K562 (cell line): ENCODE results near the gene ZNF330. TPM values are rescaled to one million over a fixed set of nuclear protein-coding genes. Genes with fewer than 3 reads are reported as not detected.

Source experiments
- CBFA2T2 ChIP-seq: fragments of 450-650 bp; conservative IDR thresholded peaks from 2 replicates; pipeline ENCODE4 v1.6.1; 2017; ENCODE audit warnings: mild to moderate bottlenecking
- CBFA2T3 ChIP-seq: fragments of 450-650 bp; IDR thresholded peaks from 2 replicates; pipeline ENCODE4 v1.6.1; 2017
- CBX2 ChIP-seq: fragments of 200-600 bp; sonication (generic); IDR thresholded peaks from one replicate; pipeline ENCODE4 v1.6.1; 2012; ENCODE audit warnings: mild to moderate bottlenecking, low read length, inconsistent platforms; ENCODE audit not compliant: insufficient read depth, poor library complexity, severe bottlenecking
- DIDO1 ChIP-seq: fragments of 450-650 bp; IDR thresholded peaks from 2 replicates; pipeline ENCODE4 v1.6.1; 2016; ENCODE audit warnings: low read depth, missing biosample characterization, missing genetic modification characterization
- FOS ChIP-seq: IDR thresholded peaks from 3 replicates; pipeline ENCODE4 v1.6.1; 2011; ENCODE audit not compliant: insufficient read length; ENCODE audit errors: extremely low read depth
- GATAD2A ChIP-seq: fragments of 450-650 bp; IDR thresholded peaks from 2 replicates; pipeline ENCODE4 v1.6.1; 2017
- GTF2E2 ChIP-seq: fragments of 200-800 bp; sonication (Bioruptor generic); IDR thresholded peaks from 2 replicates; pipeline ENCODE4 v1.6.1; 2016; ENCODE audit warnings: missing genetic modification characterization, missing compliant biosample characterization
- KHSRP ChIP-seq: fragments of 450-650 bp; IDR thresholded peaks from 2 replicates; pipeline ENCODE4 v1.6.1; 2017
- MTF1 ChIP-seq: fragments of 250-450 bp; sonication (Bioruptor Pico); IDR thresholded peaks from 2 replicates; pipeline ENCODE4 v1.9.0; 2021; ENCODE audit warnings: moderate library complexity, mild to moderate bottlenecking, inconsistent platforms, borderline replicate concordance
- MXI1 ChIP-seq: IDR thresholded peaks from 2 replicates; pipeline ENCODE4 v1.6.1; 2011; ENCODE audit warnings: low read depth, mild to moderate bottlenecking, improper control_type of control experiment, low read length
- NCOA1 ChIP-seq: fragments of 450-650 bp; IDR thresholded peaks from 2 replicates; pipeline ENCODE4 v1.6.1; 2016; ENCODE audit warnings: low read depth
- NR2C1 ChIP-seq, 2 experiments: fragments of 450-650 bp; IDR thresholded peaks; 2 replicates each; pipeline ENCODE4 v1.6.1; 2017; ENCODE audit warnings: mild to moderate bottlenecking in 2 of 2, antibody characterized with exemption in 1 of 2, inconsistent platforms in 1 of 2, missing compliant biosample characterization in 1 of 2, missing genetic modification characterization in 1 of 2
- NR3C1 ChIP-seq: sonication (generic); formaldehyde crosslinking; IDR thresholded peaks from 2 replicates; pipeline ENCODE4 v1.8.1; 2022; ENCODE audit warnings: missing genetic modification reagents
- POLR2B ChIP-seq: fragments of 450-650 bp; IDR thresholded peaks from 2 replicates; pipeline ENCODE4 v1.6.1; 2018; ENCODE audit warnings: low read depth; ENCODE audit not compliant: partially characterized antibody
- RFX1 ChIP-seq: fragments of 450-650 bp; IDR thresholded peaks from 2 replicates; pipeline ENCODE4 v1.6.1; 2016; ENCODE audit warnings: mild to moderate bottlenecking, moderate library complexity
- RNF219 ChIP-seq: fragments of 250-450 bp; sonication (Bioruptor Pico); IDR thresholded peaks from 2 replicates; pipeline ENCODE4 v1.5.0; 2022; ENCODE audit warnings: mild to moderate bottlenecking
- SIN3A ChIP-seq, 2 experiments: fragments of 150-350 bp in 1 of 2; IDR thresholded peaks; 2 replicates each; pipeline ENCODE4 v1.6.1; 2011 to 2016; ENCODE audit warnings: borderline replicate concordance in 2 of 2, low read depth in 2 of 2, low read length in 2 of 2, mild to moderate bottlenecking in 2 of 2, moderate library complexity in 2 of 2; ENCODE audit not compliant: control insufficient read depth in 1 of 2
- TEAD2 ChIP-seq: fragments of 450-650 bp; IDR thresholded peaks from 2 replicates; pipeline ENCODE4 v1.6.1; 2016; ENCODE audit warnings: missing genetic modification characterization, control low read depth, missing compliant biosample characterization
- TRIM28 ChIP-seq: fragments of 450-650 bp; IDR thresholded peaks from 2 replicates; pipeline ENCODE4 v1.6.1; 2017
- ZBTB17 ChIP-seq: fragments of 450-650 bp; formaldehyde crosslinking; IDR thresholded peaks from 2 replicates; pipeline ENCODE4 v1.4.0; 2020; ENCODE audit warnings: mild to moderate bottlenecking
- ZNF23 ChIP-seq: fragments of 250-450 bp; sonication (Bioruptor Pico); IDR thresholded peaks from 2 replicates; pipeline ENCODE4 v1.4.0; 2020; ENCODE audit warnings: mild to moderate bottlenecking
- ZNF354B ChIP-seq: fragments of 250-450 bp; sonication (Bioruptor Pico); IDR thresholded peaks from 2 replicates; pipeline ENCODE4 v1.4.0; 2020
- ZNF644 ChIP-seq: fragments of 200-800 bp; sonication (Bioruptor generic); IDR thresholded peaks from 2 replicates; pipeline ENCODE4 v1.6.1; 2016; ENCODE audit warnings: low read depth, missing genetic modification characterization, missing compliant biosample characterization
- polyA plus RNA-seq, 8 experiments: library from polyadenylated mRNA; depleted of rRNA in 4 of 8; stranded (reverse) in 5 of 8; unstranded in 3 of 8; fragments of >200 nt; fragmentation: Nextera tagmentation in 2 of 8; fragmentation: Illumina TruSeq in 1 of 8; extraction: Ambion mirVana in 2 of 8; extraction: Trizol in 1 of 8; gene quantifications; 2 replicates each; pipeline versions ENCODE4 v1.2.1 to v1.2.3, GENCODE V29; 2011 to 2014; ENCODE audit warnings: inconsistent platforms in 1 of 8, missing spikeins in 1 of 8
- total RNA-seq, 7 experiments: library from RNA; depleted of rRNA in 6 of 7; stranded (reverse); fragments of >200 nt in 6 of 7; fragmentation: Illumina TruSeq in 2 of 7; extraction: Trizol in 2 of 7; gene quantifications; 2 replicates each; pipeline versions ENCODE4 v1.2.1 to v1.2.3, GENCODE V29; 2011 to 2021; ENCODE audit warnings: low replicate concordance in 1 of 7
- TF ChIP-seq, protein P1 (sequence below): fragments of 250-450 bp; sonication (Bioruptor Pico); IDR thresholded peaks from 2 replicates; pipeline ENCODE4 v1.9.0; 2021; ENCODE audit warnings: mild to moderate bottlenecking
- TF ChIP-seq, protein P2 (sequence below): IDR thresholded peaks from 2 replicates; pipeline ENCODE4 v1.6.1; 2011; ENCODE audit warnings: borderline replicate concordance, low read depth, mild to moderate bottlenecking, moderate library complexity, low read length; ENCODE audit not compliant: insufficient read depth, poor library complexity, severe bottlenecking

The ZNF330 gene
- total and polyA plus RNA-seq, 9 of the 15 experiments (the other 6 are each of a cell fraction or from before 2014, with no cell fraction given): 70.0 to 115 (median 92.0) TPM

DNA sequence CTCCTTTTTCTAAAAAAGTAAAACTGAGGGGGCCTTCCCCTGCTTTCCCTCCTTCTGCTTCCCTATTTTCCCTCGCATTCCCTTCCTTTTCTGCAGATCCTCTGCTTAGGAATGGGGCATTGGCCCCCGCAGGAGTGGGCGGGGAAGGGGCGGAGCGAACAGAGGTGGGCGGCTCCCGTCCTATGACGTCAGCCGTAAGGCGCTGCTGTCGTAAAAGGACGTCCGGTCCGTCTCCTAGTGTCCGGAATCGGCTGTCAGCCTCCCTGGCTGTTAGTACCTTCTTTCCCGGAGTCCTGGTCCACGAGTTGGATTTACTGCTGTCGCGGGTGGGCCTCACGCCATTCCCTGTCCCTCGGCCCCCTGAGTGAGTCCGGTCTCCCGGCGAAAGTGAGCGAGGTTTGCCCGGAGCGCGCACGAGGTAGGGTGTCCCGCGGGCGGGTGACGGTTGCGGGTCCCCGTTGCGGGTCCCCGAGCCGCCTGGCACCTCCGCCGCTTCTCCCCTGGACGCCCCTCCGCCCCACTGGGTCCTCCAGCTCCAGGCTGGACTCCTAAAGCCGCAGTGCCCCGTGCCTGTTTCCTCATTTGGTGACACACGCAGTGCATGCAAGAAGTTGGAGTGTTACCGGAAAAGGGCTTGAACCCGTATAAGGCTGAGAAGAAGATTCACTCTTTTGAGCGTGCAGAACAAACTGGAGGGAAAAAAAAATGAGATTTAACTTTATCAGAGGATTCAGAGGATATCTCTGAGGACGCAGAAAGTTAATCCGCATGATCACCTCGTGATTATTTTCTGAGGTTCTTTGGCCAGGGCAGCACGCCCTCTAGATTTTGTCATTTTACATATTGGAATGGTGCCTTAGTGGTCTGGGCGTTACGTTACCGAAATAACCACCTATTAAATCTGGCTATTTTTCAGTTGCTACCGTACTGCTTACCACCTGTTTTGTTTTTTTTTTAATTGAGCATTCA is at the start of gene ZNF330 (continued):
- no peak for TF ChIP-seq CBFA2T3
- TF ChIP-seq ZNF644 (tag): no peak; the same call in 1 of the 2 replicates
- TF ChIP-seq FOS: no peak
- no peak for TF ChIP-seq RNF219 (CRISPR knock-in tag)
- peak; percentile 86 for TF ChIP-seq POLR2B
- no peak for TF ChIP-seq DIDO1
- TF ChIP-seq RFX1: peak; percentile 64
- TF ChIP-seq MTF1 (CRISPR knock-in tag): no peak
- TF ChIP-seq, protein P1, sequence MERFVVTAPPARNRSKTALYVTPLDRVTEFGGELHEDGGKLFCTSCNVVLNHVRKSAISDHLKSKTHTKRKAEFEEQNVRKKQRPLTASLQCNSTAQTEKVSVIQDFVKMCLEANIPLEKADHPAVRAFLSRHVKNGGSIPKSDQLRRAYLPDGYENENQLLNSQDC (CRISPR knock-in tag): no peak
- TF ChIP-seq NCOA1: no peak
- TF ChIP-seq MXI1: no peak
- TF ChIP-seq NR3C1 (CRISPR knock-in tag): no peak
- no peak for TF ChIP-seq GATAD2A
- no peak for TF ChIP-seq TEAD2 (tag)
- no peak for TF ChIP-seq TRIM28
- TF ChIP-seq NR2C1 (IDR thresholded peaks at IDR 0.05): no peak
- TF ChIP-seq NR2C1 (tag; IDR thresholded peaks at IDR 0.05): no peak
- no peak for TF ChIP-seq ZNF23 (CRISPR knock-in tag)
- no peak for TF ChIP-seq CBFA2T2
- TF ChIP-seq, protein P2, sequence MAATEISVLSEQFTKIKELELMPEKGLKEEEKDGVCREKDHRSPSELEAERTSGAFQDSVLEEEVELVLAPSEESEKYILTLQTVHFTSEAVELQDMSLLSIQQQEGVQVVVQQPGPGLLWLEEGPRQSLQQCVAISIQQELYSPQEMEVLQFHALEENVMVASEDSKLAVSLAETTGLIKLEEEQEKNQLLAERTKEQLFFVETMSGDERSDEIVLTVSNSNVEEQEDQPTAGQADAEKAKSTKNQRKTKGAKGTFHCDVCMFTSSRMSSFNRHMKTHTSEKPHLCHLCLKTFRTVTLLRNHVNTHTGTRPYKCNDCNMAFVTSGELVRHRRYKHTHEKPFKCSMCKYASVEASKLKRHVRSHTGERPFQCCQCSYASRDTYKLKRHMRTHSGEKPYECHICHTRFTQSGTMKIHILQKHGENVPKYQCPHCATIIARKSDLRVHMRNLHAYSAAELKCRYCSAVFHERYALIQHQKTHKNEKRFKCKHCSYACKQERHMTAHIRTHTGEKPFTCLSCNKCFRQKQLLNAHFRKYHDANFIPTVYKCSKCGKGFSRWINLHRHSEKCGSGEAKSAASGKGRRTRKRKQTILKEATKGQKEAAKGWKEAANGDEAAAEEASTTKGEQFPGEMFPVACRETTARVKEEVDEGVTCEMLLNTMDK: no peak
- no peak for TF ChIP-seq KHSRP
- TF ChIP-seq ZBTB17: 0 out of 2 replicates have a peak, but pooled peaks have one; percentile 18
- TF ChIP-seq ZNF354B (CRISPR knock-in tag): no peak
- no peak for TF ChIP-seq CBX2
- TF ChIP-seq GTF2E2 (tag): no peak
- peak in 1 of 2 experiments; percentile 58; a peak in 1 of 4 replicates for TF ChIP-seq SIN3A (IDR thresholded peaks at IDR 0.05; ENCODE audit: borderline replicate concordance in 2 of 2, control insufficient read depth in 1 of 2, low read depth in 2 of 2, low read length in 2 of 2)
